Activated T-helper 17 cell treated with anti-CD3 and anti-CD28 coated beads, Interleukin-2, amount 50 U/mL, for 72 hours (primary cell): ENCODE results near the gene PNMA8A. TPM values are rescaled to one million over a fixed set of nuclear protein-coding genes. Genes with fewer than 3 reads are reported as not detected.

Source experiments
- ATAC-seq: fragments of 150-1000 bp; cut with Tn5 transposase; replicated peaks from 2 replicates; pipeline ENCODE4 v1.10.0; 2021; ENCODE audit warnings: mild to moderate bottlenecking, moderate library complexity
- H3K27ac Mint-ChIP-seq: one replicate; pipeline ENCODE4 v1.8.0; 2022; ENCODE audit warnings: mixed read lengths
- H3K27me3 Mint-ChIP-seq: one replicate; pipeline ENCODE4 v1.8.0; 2022; ENCODE audit warnings: mixed read lengths
- H3K36me3 Mint-ChIP-seq: one replicate; pipeline ENCODE4 v1.8.0; 2022; ENCODE audit warnings: low read depth, mild to moderate bottlenecking, mixed read lengths
- H3K4me1 Mint-ChIP-seq: one replicate; pipeline ENCODE4 v1.8.0; 2022; ENCODE audit warnings: mixed read lengths
- H3K4me3 Mint-ChIP-seq: one replicate; pipeline ENCODE4 v1.8.0; 2022; ENCODE audit warnings: mild to moderate bottlenecking, mixed read lengths
- H3K9me3 Mint-ChIP-seq: one replicate; pipeline ENCODE4 v1.8.0; 2022; ENCODE audit warnings: mixed read lengths
- total RNA-seq, 2 donors: library from RNA; stranded (reverse); gene quantifications; one replicate each; pipeline ENCODE4 v1.2.3, GENCODE V29; 2022

Gene PNMA8A
- total RNA-seq, 2 donors from 2014 or later, result not detected

- peaks cover 33% of the 10 kb centered on the region for H3K27me3 Mint-ChIP-seq
Measured at GRCh38 chr19:46496304-46496703, 24.9 kb upstream of the PNMA8A start.

GRCh38 chr19:46495786-46496099 lies 24.4 kb upstream of the PNMA8A start, which contains the start of gene PNMA8B:
TSS of gene PNMA8B (minus strand) at chr19:46495867. CDS start at chr19:46495465, 402 bp downstream.
- Mint-ChIP-seq H3K36me3 (peaks cover 7% of the 10 kb centered on the region), H3K27me3 (peaks cover 37% of the 10 kb centered on the region), H3K4me1 (no peaks in the 10 kb centered on the region)

More at GRCh38 chr19:46496304-46496703, 24.9 kb upstream of the PNMA8A start:
- ATAC-seq, result no peak
- Mint-ChIP-seq H3K36me3 (peaks cover 7% of the 10 kb centered on the region), H3K9me3 (no peaks in the 10 kb centered on the region), H3K4me3 (no peak overlapping the region), H3K4me1 (no peaks in the 10 kb centered on the region), H3K27ac (no peak overlapping the region)

DNA sequence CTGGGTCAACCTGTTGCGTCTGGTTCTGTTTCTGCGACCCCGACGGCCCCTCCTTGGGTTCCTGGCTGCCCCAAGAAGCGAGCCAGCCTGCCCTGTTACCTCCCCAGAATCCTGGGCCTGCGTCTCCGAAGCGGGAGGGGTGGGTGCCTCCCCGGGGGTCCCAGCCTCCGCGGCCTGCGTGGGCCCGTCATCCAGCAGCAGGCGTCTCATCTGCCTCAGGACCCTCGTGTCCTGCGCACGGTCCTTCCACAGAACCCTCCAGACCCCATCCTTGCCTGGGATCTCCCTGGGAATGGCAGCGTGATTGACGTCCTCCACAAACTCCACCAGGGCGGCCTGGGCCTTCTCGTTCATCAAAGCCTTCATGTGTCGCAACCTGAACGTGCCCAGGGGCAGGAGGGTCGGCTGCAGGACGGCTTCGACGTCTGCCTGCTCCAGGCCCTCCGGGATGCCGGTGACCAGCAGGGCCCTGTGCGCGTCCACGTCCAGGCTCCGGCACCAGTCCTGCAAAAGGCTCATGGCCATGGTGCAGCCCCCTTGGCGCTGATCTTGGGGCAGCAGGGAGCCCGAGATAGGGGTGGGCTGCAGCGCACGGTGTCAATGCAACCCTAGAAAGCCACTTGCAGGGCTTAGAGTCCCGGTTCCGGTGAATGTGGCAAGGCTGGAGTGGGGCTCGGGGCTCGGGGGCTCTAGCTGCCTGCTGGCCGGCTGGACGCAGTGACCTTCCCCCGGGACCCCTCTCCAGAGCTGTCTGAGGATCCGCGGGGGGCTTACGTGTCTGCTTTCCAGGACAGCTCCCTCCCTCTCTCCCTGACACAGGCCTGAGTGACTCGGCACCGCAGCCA lies 23.8 kb upstream of the PNMA8A start:
- Mint-ChIP-seq H3K27me3 (peaks cover 35% of the 10 kb centered on the region), H3K27ac (no peak overlapping the region), H3K9me3 (no peaks in the 10 kb centered on the region), H3K36me3 (peaks cover 7% of the 10 kb centered on the region), H3K4me3 (peak overlapping the region; percentile 60), H3K4me1 (no peaks in the 10 kb centered on the region)
- no peak for ATAC-seq

More at GRCh38 chr19:46495786-46496099, 24.4 kb upstream of the PNMA8A start, which contains the start of gene PNMA8B:
- Mint-ChIP-seq H3K27ac (no peak within 1 kb of the TSS), H3K4me3 (peak within 1 kb of the TSS; percentile 60), H3K9me3 (no peaks in the 10 kb centered on the region)
- ATAC-seq, result no peak

DNA sequence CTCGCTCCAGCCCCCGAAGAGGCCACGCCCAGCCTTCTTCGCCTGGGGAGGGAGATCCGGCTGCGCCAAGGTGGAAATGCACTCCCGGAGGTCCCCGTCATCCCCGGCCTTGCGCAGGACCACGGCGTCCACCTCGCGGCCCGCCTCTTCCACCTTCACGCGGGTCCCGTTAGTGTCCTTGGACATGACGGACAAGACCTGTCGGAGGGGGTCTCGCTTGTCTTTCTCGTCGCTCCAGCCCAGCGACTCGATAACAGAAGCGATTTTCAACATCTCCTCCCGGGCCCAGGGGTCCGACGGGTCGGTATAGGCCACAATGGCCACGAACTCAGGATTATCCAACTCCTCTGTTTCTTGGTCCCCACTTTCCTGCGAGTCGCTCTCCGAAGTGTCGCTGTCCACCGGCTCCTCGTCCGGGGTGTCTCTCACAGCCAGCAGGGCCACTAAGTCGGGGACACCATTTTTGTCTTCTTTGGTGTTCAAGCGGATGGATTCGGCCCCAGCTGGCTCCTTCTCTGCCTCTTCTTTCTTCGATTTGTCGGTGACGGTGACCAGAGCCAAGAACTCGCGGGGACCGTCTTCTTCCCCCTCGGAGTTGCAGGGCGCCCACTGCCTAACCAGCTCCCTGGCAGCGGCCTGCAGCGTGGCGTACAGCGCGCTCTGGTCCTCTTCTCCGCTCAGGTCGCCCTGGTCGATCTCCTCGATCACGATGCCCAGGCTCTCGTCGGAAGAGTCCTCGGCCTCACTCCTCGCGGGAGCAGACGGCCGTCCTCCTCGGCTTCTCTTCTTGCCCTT lies 23.0 kb upstream of the PNMA8A start:
- H3K36me3 Mint-ChIP-seq, result peaks cover 7% of the 10 kb centered on the region
- H3K9me3 Mint-ChIP-seq, result no peaks in the 10 kb centered on the region
- no peaks in the 10 kb centered on the region for H3K4me1 Mint-ChIP-seq
- ATAC-seq, result no peak
- peaks cover 36% of the 10 kb centered on the region for H3K27me3 Mint-ChIP-seq
- peak overlapping the region; percentile 60 for H3K4me3 Mint-ChIP-seq
- no peak overlapping the region for H3K27ac Mint-ChIP-seq

DNA sequence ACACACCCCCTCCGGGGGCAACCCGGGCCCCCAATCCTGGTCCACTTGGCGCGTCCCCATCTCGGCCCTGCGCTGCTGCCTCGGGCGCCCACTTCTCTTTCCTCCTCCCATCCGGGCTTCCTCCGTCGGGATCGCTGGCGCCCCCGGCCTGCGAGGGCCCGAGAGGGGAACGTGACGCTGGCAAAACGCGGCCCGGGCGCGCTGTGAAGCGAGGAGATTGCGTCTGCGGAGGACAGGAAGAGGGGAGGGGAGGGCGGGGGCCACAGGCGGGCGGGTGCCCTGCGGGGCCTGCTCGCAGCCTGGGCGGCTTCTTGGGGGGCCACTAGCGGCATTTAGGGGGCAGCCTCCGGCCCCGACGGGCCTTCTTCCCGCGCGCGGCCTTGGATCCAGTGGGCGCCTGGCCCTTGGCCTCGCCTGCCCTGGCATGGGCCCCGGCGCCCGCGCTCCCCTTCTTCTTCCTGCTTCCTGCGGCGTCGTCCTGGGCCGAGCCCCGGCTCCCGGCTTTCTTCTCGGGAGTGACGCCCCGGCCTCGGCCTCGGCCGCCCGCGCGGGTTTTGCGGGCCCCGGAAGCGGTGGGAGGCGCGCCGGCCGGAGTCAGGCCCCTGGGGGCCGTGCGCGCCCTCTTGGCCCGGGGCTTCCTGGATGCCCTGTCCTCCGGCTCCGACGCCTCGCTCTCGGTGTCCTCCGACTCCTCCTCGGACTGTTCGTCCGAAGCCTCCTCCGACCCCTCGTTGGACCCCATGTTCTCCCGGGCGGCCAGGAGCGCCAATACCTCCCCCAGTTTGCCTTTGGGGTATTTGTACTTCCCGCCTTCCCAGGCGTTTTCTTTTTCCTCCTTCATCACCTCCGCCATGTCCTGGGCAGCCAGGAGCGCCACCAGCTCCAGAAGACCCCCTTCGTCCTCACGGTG lies 22.1 kb upstream of the PNMA8A start:
- H3K9me3 Mint-ChIP-seq, result no peaks in the 10 kb centered on the region
- peaks cover 39% of the 10 kb centered on the region for H3K27me3 Mint-ChIP-seq
- ATAC-seq, result peak; percentile 46

GRCh38 chr19:46492841-46493235 lies 21.5 kb upstream of the PNMA8A start:
- Mint-ChIP-seq H3K27me3 (peaks cover 43% of the 10 kb centered on the region), H3K36me3 (peaks cover 7% of the 10 kb centered on the region), H3K9me3 (no peaks in the 10 kb centered on the region), H3K27ac (no peak overlapping the region), H3K4me3 (peak overlapping the region; percentile 60), H3K4me1 (peaks cover 6% of the 10 kb centered on the region)
- ATAC-seq, result peak; percentile 41

More for the DNA sequence above, 22.1 kb upstream of the PNMA8A start:
- Mint-ChIP-seq H3K27ac (no peak overlapping the region), H3K36me3 (peaks cover 7% of the 10 kb centered on the region), H3K4me3 (peak overlapping the region; percentile 60), H3K4me1 (peaks cover 1% of the 10 kb centered on the region)

DNA sequence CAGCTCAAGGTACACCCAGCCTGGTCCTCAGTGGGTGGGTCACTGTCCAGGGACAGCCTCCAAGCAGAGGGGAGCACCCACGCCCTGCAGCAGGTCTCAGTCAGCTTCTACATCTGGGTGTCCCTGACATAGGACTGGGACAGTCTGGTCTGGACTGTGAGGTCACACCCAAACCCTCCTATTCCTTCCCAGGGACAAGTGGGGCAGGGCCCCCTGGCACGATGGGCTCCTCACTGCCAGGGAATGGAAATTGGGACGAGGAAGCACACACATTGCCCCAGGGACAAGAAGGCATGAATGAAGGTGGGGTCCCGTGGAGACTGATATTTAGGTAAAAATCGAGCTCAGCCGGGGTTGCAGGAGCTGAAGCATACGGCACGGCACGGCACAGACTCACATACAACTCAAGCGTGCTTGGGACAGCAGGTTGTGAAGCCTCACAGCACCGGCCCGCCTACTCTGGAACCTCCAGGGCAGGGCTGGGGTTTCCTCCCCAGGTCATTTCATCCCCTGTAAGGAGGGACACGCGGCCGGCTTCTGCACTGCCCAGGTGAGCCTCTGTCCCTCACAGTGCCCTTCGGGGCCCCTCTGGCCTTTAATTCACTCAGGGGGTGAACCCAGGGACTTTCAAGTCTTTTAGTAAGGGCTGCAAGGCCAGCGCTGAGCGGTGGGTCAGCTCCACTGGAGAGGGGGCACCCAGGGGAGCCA lies 20.8 kb upstream of the PNMA8A start:
- no peak overlapping the region for H3K27ac Mint-ChIP-seq
- peaks cover 7% of the 10 kb centered on the region for H3K36me3 Mint-ChIP-seq
- H3K4me3 Mint-ChIP-seq, result no peak overlapping the region
- no peak for ATAC-seq
- H3K9me3 Mint-ChIP-seq, result no peaks in the 10 kb centered on the region
- H3K27me3 Mint-ChIP-seq, result peaks cover 43% of the 10 kb centered on the region
- peaks cover 6% of the 10 kb centered on the region for H3K4me1 Mint-ChIP-seq

GRCh38 chr19:46490774-46491173 lies 19.4 kb upstream of the PNMA8A start:
- Mint-ChIP-seq H3K27ac (no peak overlapping the region), H3K4me3 (no peak overlapping the region), H3K36me3 (peaks cover 7% of the 10 kb centered on the region), H3K9me3 (no peaks in the 10 kb centered on the region), H3K27me3 (peaks cover 53% of the 10 kb centered on the region), H3K4me1 (peaks cover 6% of the 10 kb centered on the region)
- no peak for ATAC-seq

- ATAC-seq, result no peak
- H3K36me3 Mint-ChIP-seq, result peaks cover 6% of the 10 kb centered on the region
Measured at GRCh38 chr19:46489445-46490272, 18.3 kb upstream of the PNMA8A start.

GRCh38 chr19:46488551-46488950 lies 17.2 kb upstream of the PNMA8A start:
- H3K9me3 Mint-ChIP-seq, result no peaks in the 10 kb centered on the region
- no peaks in the 10 kb centered on the region for H3K36me3 Mint-ChIP-seq
- no peak for ATAC-seq
- peaks cover 6% of the 10 kb centered on the region for H3K4me1 Mint-ChIP-seq
- H3K27ac Mint-ChIP-seq, result no peak overlapping the region
- H3K4me3 Mint-ChIP-seq, result no peak overlapping the region
- peaks cover 44% of the 10 kb centered on the region for H3K27me3 Mint-ChIP-seq

More at GRCh38 chr19:46489445-46490272, 18.3 kb upstream of the PNMA8A start:
- H3K4me3 Mint-ChIP-seq, result no peak overlapping the region
- no peaks in the 10 kb centered on the region for H3K9me3 Mint-ChIP-seq
- peaks cover 6% of the 10 kb centered on the region for H3K4me1 Mint-ChIP-seq
- H3K27ac Mint-ChIP-seq, result no peak overlapping the region
- H3K27me3 Mint-ChIP-seq, result peaks cover 53% of the 10 kb centered on the region

GRCh38 chr19:46487802-46488445 lies 16.6 kb upstream of the PNMA8A start:
- Mint-ChIP-seq H3K9me3 (no peaks in the 10 kb centered on the region), H3K4me1 (peaks cover 6% of the 10 kb centered on the region), H3K27me3 (peaks cover 44% of the 10 kb centered on the region), H3K36me3 (no peaks in the 10 kb centered on the region), H3K27ac (no peak overlapping the region), H3K4me3 (no peak overlapping the region)
- peak; percentile 66 for ATAC-seq

GRCh38 chr19:46487178-46487801 lies 15.9 kb upstream of the PNMA8A start:
- ATAC-seq, result no peak
- Mint-ChIP-seq H3K27ac (no peak overlapping the region), H3K4me3 (no peak overlapping the region), H3K27me3 (peaks cover 44% of the 10 kb centered on the region), H3K4me1 (peaks cover 6% of the 10 kb centered on the region), H3K36me3 (no peaks in the 10 kb centered on the region), H3K9me3 (no peaks in the 10 kb centered on the region)
